ENCODE results near the gene VDAC2.

The VDAC2 gene

GRCh38 chr10:75230600-75231038, 20.0 kb downstream of the VDAC2 start:
- DNase-seq (ENCODE audit: low spot score): peak; percentile 81

- no peak for DNase-seq (ENCODE audit: low spot score)
These were observed 21.3 kb downstream of the VDAC2 start for GRCh38 chr10:75231672-75232581.

GRCh38 chr10:75233444-75234016, 22.9 kb downstream of the VDAC2 start:
- no peak for DNase-seq (ENCODE audit: low spot score)

- DNase-seq (ENCODE audit: low spot score): peak; percentile 66
These were observed 23.6 kb downstream of the VDAC2 start for GRCh38 chr10:75234017-75234682.

GRCh38 chr10:75234683-75235374, 24.2 kb downstream of the VDAC2 start:
- DNase-seq (ENCODE audit: low spot score): no peak

- DNase-seq (ENCODE audit: low spot score): peak; percentile 84
These were observed 25.0 kb downstream of the VDAC2 start, which contains the start of gene COMTD1 for GRCh38 chr10:75235375-75236177. COMTD1 (minus strand) TSS chr10:75235957; CDS start chr10:75235928, 29 bp downstream.

GRCh38 chr10:75236178-75236825, 25.7 kb downstream of the VDAC2 start:
- no peak for DNase-seq (ENCODE audit: low spot score)

- DNase-seq (ENCODE audit: low spot score): no peak
These were observed 27.8 kb downstream of the VDAC2 start for GRCh38 chr10:75238182-75239095.

- DNase-seq (ENCODE audit: low spot score): no peak
These were observed 28.6 kb downstream of the VDAC2 start for GRCh38 chr10:75239096-75239790.

GRCh38 chr10:75240329-75241076, 29.9 kb downstream of the VDAC2 start:
- DNase-seq (ENCODE audit: low spot score): no peak

GRCh38 chr10:75243426-75243825, 32.8 kb downstream of the VDAC2 start:
- no peak for DNase-seq (ENCODE audit: low spot score)

- no peak for DNase-seq (ENCODE audit: low spot score)
These were observed 34.1 kb downstream of the VDAC2 start for GRCh38 chr10:75244487-75245353.

- no peak for DNase-seq (ENCODE audit: low spot score)
These were observed 35.0 kb downstream of the VDAC2 start for GRCh38 chr10:75245354-75246250.

- no peak for DNase-seq (ENCODE audit: low spot score)
These were observed 35.9 kb downstream of the VDAC2 start for GRCh38 chr10:75246506-75246905.

- no peak for DNase-seq (ENCODE audit: low spot score)
These were observed 37.2 kb downstream of the VDAC2 start for GRCh38 chr10:75247797-75248196.

- no peak for DNase-seq (ENCODE audit: low spot score)
These were observed 40.3 kb downstream of the VDAC2 start for GRCh38 chr10:75250934-75251333.
